ENCODE results near the gene MSI2.

DNA sequence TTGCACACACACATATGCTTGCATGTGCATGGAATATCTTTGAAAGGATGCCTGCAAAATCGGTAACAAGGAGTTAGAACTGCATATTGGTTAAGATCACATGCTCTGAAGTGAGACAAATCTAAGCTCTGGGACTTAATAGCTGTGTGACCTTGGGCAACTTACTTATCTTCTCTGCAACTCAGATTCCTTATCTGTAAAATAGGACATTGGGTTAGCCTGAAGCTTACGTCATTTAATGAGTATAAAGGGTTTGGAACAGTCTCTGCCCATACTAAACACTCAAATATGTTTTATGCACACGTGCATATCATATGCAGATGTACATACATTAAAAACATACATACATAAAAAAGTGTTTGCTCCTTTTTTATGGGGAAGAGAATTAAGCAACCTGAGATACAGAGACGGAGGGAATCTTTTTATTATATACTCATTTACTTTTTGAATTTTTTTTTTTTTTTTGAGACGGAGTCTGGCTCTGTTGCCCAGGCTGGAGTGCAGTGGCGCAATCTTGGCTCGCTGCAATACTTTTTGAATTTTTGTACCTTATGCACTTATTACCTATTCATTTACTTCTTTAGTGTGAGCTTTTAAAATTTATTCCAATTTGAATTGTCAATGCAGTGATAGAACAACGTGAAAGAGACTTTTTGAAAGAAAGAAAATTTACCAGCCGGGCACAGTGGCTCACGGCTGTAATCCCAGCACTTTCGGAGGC, 282.6 kb downstream of the MSI2 start:
- TF ChIP-seq EZH2 (IDR thresholded peaks at IDR 0.05; ENCODE audit: low read depth, unreplicated experiment): no peak
- TF ChIP-seq, protein P1, sequence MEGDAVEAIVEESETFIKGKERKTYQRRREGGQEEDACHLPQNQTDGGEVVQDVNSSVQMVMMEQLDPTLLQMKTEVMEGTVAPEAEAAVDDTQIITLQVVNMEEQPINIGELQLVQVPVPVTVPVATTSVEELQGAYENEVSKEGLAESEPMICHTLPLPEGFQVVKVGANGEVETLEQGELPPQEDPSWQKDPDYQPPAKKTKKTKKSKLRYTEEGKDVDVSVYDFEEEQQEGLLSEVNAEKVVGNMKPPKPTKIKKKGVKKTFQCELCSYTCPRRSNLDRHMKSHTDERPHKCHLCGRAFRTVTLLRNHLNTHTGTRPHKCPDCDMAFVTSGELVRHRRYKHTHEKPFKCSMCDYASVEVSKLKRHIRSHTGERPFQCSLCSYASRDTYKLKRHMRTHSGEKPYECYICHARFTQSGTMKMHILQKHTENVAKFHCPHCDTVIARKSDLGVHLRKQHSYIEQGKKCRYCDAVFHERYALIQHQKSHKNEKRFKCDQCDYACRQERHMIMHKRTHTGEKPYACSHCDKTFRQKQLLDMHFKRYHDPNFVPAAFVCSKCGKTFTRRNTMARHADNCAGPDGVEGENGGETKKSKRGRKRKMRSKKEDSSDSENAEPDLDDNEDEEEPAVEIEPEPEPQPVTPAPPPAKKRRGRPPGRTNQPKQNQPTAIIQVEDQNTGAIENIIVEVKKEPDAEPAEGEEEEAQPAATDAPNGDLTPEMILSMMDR (conservative IDR thresholded peaks at IDR 0.05; ENCODE audit: low read depth in 2 of 2): no peak
- TF ChIP-seq POLR2AphosphoS5 (IDR thresholded peaks at IDR 0.05; ENCODE audit: low read depth): no peak
- TF ChIP-seq, protein P2, sequence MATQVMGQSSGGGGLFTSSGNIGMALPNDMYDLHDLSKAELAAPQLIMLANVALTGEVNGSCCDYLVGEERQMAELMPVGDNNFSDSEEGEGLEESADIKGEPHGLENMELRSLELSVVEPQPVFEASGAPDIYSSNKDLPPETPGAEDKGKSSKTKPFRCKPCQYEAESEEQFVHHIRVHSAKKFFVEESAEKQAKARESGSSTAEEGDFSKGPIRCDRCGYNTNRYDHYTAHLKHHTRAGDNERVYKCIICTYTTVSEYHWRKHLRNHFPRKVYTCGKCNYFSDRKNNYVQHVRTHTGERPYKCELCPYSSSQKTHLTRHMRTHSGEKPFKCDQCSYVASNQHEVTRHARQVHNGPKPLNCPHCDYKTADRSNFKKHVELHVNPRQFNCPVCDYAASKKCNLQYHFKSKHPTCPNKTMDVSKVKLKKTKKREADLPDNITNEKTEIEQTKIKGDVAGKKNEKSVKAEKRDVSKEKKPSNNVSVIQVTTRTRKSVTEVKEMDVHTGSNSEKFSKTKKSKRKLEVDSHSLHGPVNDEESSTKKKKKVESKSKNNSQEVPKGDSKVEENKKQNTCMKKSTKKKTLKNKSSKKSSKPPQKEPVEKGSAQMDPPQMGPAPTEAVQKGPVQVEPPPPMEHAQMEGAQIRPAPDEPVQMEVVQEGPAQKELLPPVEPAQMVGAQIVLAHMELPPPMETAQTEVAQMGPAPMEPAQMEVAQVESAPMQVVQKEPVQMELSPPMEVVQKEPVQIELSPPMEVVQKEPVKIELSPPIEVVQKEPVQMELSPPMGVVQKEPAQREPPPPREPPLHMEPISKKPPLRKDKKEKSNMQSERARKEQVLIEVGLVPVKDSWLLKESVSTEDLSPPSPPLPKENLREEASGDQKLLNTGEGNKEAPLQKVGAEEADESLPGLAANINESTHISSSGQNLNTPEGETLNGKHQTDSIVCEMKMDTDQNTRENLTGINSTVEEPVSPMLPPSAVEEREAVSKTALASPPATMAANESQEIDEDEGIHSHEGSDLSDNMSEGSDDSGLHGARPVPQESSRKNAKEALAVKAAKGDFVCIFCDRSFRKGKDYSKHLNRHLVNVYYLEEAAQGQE (IDR thresholded peaks at IDR 0.05; ENCODE audit: unreplicated experiment): no peak
- no peak for TF ChIP-seq CREB1 (CRISPR knock-in tag; IDR thresholded peaks at IDR 0.05; ENCODE audit: low read depth)
- no peak for TF ChIP-seq ZNF114 (CRISPR knock-in tag; IDR thresholded peaks at IDR 0.05)
- no peak for TF ChIP-seq EZH2phosphoT487 (IDR thresholded peaks at IDR 0.05; ENCODE audit: unreplicated experiment)
- TF ChIP-seq STAT1 (IDR thresholded peaks at IDR 0.05; ENCODE audit: unreplicated experiment): no peak
- no peak for TF ChIP-seq JUNB (IDR thresholded peaks at IDR 0.05; ENCODE audit: unreplicated experiment)
- TF ChIP-seq, protein P3, sequence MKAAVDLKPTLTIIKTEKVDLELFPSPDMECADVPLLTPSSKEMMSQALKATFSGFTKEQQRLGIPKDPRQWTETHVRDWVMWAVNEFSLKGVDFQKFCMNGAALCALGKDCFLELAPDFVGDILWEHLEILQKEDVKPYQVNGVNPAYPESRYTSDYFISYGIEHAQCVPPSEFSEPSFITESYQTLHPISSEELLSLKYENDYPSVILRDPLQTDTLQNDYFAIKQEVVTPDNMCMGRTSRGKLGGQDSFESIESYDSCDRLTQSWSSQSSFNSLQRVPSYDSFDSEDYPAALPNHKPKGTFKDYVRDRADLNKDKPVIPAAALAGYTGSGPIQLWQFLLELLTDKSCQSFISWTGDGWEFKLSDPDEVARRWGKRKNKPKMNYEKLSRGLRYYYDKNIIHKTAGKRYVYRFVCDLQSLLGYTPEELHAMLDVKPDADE (IDR thresholded peaks at IDR 0.05): no peak
- TF ChIP-seq ZNF331 (CRISPR knock-in tag; IDR thresholded peaks at IDR 0.05; ENCODE audit: low read depth): no peak

Data from GM23338 (cell line).